GM18873 (cell line): Measurements from ENCODE around the gene IQCM.

Source experiments
- ATAC-seq: cut with Tn5 transposase; IDR thresholded peaks from one replicate; pipeline ENCODE4 v1.9.1; 2021; ENCODE audit warnings: mild to moderate bottlenecking, moderate library complexity, moderate number of reproducible peaks; ENCODE audit not compliant: unreplicated experiment, low FRiP score

IQCM gene

DNA sequence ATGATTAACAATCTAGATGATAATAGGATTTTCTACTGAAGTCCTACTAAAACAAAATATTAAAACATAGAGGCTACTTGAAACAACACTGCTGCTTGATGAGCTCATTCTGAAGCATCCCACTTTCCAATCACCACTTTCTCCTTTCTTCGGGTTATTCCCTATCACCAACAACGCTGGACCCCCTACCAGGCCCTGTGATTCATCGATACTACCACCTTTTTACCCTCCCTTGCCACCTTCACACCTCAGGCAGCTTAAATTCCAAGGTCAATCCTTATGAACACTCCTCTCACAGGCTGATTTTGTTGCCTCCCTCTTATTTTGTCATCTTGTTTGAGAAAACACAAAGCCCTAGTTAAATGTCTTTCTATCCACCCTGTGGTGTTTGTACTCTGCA lies 102.6 kb downstream of the IQCM start:
- no peak for ATAC-seq

DNA sequence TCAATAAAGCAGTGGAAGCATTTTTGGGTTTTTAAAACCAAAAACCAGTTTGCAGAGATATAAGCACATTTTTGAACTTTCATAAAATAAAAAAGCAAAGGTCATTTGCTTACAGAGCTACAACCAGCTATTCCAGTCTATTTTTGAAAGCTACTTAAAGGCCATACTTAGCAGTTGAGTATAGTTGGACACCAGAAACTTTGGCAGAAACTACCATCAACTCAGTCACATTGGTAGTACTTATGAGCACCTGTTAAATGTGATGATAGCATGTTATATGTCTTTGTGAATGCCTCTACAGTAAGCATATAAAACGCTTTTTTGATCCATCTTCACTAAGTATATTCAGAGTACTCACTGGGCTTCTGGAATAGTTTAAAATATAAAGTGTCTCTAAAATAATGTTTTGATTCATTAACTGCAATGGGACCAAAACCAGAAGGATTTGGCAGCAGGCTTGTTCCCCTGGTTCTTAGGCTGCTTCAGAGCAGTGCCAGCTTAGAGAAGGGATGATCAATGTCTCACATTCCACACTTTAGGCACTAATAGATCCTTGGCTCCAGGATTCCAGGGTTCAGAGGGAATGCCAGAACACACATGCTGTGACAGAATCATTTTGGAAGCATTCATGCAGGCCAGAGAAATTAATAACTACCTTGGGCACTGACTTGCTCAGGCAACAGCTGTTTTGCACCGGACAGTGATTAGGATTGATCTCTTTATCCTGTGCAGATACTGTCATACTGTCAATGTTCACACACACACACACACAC lies 103.9 kb downstream of the IQCM start:
- ATAC-seq = no peak

DNA sequence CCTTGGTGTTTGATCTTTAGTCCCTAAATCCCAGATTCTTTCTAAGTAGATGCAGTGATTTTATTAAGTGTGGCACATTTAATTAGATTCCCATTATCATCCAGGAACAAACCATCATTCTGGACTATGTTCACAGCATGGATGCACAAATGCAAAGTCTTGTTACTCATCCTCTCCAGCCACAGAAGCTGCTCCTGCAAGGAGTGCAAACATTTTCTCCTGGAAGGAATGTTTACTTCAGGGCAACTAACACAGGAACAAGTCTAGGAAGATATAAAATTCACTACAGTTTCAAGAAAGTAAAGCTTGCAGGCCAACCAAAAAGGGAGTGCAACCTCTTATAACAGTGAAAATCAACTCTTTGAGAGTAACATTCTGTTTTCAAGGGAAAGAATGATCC lies 106.0 kb downstream of the IQCM start:
- no peak for ATAC-seq

DNA sequence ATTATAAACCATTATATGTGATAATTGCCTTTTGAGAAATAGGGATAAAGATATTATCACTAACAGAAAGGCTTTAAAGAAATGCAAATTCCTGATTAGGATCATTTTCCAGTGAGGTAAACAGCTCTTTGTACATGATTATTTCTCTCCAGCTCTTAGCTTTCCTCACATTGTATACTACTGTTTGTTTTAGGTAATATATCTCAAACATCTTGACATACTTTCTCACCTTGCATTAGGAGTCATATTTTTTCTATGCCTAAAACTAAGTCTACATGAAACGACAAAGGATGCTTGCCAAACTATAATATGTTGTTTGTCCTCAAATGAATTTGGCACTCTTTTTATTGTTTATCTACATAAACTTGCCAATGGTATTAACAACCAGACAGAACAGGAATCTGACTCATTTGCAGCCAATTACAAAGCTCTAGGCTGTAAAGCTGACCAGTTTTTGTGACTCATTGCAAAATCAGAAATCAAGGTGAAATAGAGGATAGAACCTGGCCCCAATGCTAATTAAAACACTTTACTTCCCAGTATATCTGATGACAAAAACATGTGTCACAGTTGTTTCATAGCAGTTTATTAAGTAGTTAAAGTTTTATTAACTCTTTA lies 107.0 kb downstream of the IQCM start:
- no peak for ATAC-seq

DNA sequence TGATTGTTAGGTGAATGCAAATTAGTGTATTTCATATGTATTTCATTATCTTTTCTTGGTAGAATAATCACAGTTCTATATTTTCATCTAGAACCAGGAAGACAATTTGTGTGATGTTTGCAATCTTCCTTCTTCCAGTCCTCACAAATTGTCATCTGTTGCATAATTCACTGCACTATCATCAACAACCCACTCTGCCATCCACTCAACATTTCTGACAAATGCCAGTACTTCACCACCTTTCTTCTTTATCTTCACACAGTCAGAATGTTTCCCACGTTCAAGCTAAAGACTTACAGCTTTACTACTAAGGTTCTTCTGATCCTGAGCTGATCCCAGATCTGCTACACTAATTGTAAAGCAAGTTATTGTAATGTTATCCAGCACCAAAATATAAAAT lies 107.8 kb downstream of the IQCM start:
- no peak for ATAC-seq

DNA sequence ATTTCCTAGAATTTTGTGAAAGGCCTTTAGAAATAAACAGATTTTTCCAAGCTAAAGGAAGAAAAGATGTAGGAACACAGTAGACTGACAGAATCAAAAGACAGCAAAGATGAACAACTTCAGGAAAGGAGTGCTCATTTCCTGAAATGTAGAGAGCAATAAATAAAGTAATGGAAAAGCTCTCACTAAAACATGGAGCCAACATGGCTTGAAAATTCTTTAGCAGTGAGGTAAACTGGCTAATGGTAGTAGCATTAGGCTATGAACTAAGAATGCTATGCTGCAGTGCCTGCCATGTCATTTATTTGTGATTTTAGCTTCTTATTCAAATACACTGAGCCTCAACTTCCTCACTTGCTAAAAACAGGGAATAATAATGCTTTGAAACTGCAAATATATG lies 108.7 kb downstream of the IQCM start:
- ATAC-seq = no peak

DNA sequence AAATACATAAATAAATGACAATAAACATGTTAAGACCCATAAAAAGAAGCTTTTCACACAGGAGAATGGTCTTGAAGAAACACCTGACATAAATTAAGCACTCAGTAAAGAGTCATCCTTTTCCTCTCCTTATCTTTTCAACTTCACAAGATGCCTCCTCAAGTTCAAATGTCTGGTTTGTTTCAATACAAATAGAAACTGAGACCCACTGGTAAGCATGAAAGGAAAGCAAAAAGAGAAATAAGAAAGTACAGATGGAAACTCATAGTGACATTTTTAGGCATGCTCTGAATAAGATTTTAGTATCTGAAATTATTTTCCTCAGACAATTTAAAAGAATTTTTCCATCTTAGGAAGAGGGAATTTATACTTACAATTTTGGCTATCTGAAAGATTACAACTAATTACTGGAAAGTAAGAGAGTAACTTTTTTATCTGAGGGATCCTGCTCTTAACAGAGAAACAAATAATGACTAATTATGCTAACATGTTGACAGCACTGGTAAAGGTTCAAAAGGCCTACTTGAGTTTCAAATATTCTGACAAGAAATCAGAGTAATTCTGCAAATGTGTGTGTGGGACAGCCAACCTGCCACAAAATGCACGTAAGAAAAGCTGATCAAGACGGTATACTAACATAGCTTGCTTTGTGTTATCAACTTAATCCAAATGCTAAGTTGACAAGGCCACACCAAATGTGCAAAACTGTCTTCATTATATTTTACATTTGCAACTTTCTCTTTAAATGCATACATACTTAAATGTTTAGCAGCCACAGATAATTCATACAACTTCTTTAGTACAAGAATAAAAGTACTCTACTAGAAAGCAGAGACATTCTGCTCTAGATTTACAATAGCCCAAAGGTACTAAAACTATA lies 113.0 kb downstream of the IQCM start:
- ATAC-seq = no peak

DNA sequence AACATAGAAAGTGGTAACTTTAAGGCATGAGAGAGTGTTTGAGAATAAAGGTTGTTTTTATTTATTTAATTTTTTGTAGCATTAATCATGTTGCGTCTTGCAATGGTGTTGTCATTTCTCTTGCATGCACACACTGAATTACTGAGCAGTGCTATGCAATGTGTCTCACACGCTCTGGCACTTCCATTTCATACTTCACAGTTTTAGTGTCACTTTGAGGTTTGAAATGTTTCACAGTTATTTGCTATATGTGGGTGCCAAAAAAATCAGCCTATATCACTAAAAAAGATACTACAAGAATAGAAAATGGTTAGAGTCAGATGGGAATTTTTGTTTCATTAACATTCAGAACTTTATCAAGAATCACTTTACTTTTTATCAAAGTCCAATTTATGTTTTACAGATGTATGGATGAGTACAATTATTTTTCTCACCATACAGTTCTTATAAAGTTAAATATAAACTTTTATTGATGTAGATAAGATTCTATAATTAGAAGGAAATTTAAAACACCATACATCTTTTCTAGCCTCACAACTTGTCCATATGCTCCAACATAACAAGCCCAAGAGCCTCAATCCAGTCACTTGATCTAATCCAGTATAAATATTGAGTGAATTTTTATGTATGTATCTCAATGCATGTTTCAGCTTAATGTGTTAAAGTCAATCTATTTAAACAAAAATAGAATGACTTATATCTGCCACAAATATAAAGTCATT lies 114.0 kb downstream of the IQCM start:
- no peak for ATAC-seq

DNA sequence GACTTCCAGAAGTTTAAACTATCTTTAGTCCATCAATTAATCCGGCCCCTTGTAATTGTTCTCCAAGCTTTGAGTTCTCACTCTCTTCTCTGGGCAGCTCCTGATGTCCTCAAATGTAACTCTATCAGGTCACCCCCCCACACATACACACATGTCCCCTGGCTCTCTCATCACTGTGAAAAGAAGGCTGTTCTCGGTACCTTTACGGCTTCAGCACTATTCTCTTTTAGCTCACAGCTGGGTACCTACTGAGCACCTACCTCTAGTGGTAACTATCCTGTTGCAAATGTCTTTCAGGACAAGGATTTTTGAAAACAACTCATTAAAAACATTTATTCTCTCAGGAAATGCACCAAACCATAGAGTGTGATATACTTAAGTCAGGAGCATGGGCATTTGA lies 115.4 kb downstream of the IQCM start:
- no peak for ATAC-seq

DNA sequence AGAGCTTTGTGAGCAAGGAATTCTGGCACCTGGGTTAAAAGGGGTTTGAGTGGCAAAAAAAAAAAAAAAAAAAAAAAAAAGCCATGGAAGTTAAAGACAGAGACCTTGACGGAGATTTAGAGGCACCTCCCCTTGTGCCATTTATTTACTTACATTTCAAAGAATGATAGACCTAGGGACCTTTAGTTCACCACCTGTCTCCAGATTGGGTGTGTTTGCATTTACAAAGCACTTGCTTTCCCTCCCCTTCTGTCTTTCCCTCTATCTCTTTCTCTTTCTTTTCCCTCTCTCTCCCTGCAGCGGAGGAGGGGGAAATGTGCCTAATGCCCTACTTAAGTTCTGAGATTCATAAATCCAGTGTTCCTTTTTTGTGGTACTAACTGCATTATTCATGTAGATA lies 116.0 kb downstream of the IQCM start:
- ATAC-seq = no peak

DNA sequence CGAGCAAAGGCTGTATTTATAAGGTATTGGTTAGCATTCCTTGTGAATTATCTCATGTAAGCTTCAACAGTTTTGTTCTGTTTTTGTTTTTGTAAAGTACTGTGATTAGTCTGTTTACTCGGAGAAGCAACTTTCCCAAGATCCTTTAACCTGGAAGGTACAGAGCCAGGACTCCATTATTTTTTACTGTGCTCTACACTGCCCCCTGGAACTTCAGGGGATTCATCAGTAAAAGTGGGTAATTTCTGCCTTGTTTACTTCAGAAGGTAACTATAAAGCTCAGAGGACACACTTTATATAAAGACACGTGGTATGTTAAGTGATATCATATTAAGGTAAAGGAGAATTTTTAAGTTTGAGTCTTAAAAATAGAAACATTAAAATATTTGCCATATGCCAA lies 124.9 kb downstream of the IQCM start:
- no peak for ATAC-seq

DNA sequence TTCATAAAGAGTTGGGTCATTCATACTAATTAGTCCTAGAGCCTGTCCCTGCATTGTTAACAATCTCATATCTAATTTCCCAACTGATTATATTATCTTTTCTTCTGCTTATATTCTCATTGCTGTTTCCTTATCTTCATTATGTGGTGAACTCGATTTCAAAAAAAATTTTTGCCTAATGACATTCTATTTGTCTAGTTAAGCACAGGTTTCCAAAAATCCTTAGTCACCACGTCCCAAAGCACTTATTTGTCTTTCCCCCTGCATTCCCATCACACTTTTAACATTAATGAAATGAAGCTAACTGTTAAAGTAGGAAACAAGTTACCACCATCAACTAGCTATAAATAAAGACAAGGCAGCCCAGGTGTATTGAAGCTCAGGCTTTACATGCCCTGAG lies 131.1 kb downstream of the IQCM start:
- no peak for ATAC-seq

DNA sequence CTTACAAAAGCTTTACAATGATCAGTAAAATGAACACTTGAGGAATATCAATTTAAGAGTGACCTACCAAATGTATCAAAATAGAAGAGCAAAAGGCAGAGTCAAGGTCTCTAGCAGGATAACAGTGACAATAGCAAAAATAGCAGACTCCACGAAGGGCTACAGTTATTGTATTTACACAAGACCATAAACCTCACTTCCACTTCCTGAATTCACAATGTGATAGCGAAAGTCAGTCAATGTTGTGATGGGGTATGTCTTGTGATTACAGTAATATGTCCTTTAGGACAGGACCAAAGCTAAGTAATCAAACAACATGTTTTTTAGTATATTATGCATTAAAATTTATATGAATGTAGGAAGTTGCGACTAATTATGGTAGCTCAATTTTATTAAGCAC lies 139.6 kb downstream of the IQCM start:
- no peak for ATAC-seq

DNA sequence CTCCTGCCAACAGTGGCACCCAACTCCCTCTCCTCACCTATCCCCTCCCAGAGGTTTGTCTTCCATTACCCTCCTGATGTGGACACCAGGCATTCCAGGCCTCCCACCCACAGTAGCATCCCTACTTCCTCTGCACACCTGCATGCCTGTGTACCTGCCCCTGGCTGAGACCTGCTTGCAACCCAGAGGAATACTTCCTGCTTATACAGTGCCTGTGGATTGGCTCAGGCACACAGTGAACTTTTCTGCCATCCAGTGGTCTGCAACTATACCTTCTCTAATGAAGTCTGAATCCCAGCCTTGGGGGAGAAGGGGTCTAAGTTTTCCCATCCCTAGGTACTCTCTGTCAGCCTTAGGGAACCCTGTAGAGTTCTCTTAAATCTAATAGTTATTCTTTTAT lies 169.9 kb downstream of the IQCM start:
- no peak for ATAC-seq

DNA sequence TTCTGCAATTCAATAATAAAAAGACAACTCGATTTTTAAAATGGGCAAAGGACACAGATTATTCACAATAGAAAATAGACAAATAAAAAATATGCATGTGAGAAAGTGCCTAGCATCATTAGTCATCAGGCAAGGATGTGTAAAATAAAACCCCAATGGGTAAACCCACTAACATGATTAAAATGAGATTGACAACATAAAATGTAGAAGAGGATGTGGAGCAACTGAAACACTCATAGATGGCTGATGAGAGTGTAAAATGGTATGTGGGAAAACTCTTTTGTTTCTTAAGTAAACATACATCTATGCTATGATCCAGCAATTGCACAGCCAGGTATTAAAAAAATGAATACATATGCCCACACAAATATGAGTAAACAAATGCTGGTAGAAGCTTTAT lies 177.6 kb downstream of the IQCM start:
- ATAC-seq = no peak

DNA sequence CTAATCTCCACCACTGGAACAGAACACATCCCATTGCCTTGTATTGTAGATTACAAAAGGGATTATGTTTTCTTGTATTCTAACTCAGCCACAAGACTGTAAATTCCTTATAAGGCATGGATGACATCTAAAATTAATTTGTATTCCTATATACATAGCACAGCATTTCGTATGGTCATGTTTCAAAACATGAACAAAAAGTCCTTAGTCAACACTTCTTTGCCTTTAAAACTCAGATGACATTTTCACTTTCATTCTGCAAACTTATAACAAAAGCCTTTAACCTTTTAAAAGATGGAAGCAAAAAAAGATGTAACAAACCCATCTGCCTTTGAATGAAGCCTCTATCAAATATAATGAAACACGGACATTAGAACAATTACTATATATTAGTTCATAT lies 181.3 kb downstream of the IQCM start:
- ATAC-seq = no peak

DNA sequence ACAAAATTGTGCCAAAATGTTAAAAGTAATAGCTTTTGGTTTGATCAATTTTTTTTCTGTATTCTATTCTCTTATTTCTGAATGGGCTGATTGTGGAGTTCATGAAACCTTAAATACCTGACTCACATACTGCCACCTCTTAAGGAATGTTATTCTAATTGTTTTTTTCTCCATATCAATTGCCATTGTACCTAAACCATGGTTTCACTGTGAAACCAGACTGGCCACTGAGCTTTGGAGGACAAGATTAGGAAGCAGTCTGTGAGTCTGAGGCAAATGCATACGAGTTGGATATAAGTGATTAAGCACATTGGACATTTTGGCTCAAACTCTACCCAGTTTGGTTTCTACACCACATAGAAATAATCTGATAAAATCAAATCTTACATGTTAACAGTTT lies 184.0 kb downstream of the IQCM start:
- no peak for ATAC-seq

DNA sequence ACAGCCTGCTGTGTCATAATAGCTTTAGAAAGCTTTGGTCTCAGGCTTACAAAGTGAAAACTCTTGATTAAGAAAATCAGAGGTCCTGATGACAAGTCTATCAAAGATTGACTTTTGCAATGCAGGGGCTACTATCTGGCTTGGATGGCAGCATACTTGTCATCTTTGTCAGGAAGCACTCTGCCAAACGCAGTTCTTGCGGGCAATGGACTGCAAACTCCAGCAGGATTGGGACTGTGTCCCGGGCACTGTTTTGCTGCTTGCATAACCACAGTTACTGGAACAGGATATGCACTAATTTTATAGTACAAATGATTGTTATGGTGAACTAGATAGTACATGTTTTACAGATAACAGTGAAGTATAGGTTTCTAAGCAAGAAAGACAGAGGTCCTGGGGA lies 185.6 kb downstream of the IQCM start:
- ATAC-seq = no peak

DNA sequence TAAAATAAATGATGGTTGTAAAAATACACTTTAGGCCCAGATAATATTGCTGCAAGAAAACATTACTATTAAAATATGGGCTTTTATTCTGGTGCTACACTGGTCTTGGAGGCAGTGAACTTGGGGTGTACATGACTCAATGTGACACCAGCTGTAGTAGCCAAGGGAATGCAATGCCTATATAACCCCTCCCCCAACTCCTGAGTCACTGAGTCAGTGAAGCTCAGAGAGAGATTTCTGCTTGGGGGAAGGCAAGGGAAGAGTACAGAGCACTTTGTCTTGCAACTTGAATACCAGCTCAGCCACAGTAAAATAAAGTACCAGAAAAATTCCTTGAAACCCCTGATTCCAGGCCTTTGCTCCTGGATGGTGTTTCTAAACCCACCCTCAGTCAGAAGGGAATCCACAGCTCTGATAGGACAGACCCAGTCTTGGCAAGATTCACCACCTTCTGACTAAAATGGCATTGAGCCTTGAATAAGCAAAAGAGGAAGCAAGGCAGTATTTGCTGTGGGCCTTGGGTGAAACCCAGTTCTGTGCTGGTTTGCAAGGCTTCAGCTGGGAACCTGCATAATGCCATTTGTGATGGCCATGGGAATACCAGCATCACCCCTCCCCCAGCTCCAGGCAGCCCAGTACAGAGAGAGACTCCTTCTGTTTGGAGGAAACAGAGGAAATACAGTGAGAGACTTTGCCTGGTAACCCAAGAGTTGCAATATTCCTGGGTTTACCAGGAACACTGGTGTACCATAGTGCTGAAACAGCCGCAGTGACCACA lies 209.9 kb downstream of the IQCM start:
- no peak for ATAC-seq

DNA sequence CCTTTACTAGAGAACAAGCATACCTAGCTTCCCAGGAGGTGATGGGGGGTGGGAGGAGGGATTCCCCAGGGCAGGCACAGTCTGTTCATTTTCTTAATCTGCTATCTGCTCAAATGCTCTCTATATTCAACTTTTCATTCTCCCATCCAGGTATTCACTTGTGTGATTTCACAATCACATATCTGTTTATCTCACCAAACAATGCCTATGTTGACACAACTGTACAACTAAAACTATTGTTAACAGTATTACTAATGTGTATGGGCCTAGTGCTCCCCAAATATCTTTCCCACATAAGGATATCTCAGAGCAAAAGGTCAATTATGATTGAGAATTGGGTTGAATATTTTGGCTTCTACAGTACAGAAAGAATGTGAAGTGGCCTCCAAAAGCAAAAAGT lies 210.8 kb downstream of the IQCM start:
- no peak for ATAC-seq
